OCI-LY3 (cell line): ENCODE data around the gene ERI3.

Experiments
- CTCF ChIP-seq: fragments of 200-600, 300-600 bp; sonication (generic); IDR thresholded peaks from 2 replicates; pipeline ENCODE4 v1.5.1; 2014; ENCODE audit warnings: antibody characterized with exemption, low read length, low read depth
- EZH2phosphoT487 ChIP-seq: fragments of 200-600 bp; shearing (Covaris generic); IDR thresholded peaks from 2 replicates; pipeline ENCODE4 v1.6.1; 2018; ENCODE audit warnings: antibody characterized with exemption, mixed run types, low read depth

- TF ChIP-seq CTCF (no peak), EZH2phosphoT487 (no peak)
These were observed 105.5 kb downstream of the ERI3 start for GRCh38 chr1:44249543-44249942.
